Vagina (tissue), 2 donors: ENCODE measurements around the gene PCSK9. TPM values are rescaled to one million over a fixed set of nuclear protein-coding genes. Genes with fewer than 3 reads are reported as not detected.

Source experiments
- DNase-seq, 2 donors: peaks; one replicate each; pipeline ENCODE4 v3.0.0-alpha.2; 2017; ENCODE audit errors: extremely low spot score in 2 of 2
- H3K27ac ChIP-seq: fragments of 200-600 bp; sonication (generic); one replicate; pipeline ENCODE4 v1.5.1; 2019
- H3K27me3 ChIP-seq: fragments of 200-600 bp; sonication (generic); one replicate; pipeline ENCODE4 v1.5.1; 2019
- H3K36me3 ChIP-seq, 2 donors: fragments of 200-600 bp; sonication (generic); one replicate each; pipeline ENCODE4 v1.5.1; 2017 to 2019
- H3K4me1 ChIP-seq: fragments of 200-600 bp; sonication (generic); one replicate; pipeline ENCODE4 v1.5.1; 2019
- H3K4me3 ChIP-seq, 2 donors: fragments of 200-600 bp; sonication (generic); 1 replicate in 1 of 2; 2 replicates in 1 of 2; pipeline ENCODE4 v1.5.1; 2016 to 2019
- H3K9me3 ChIP-seq: fragments of 200-600 bp; sonication (generic); one replicate; pipeline ENCODE4 v1.5.1; 2019
- CTCF ChIP-seq, 3 experiments: fragments of 450-650 bp in 2 of 3; fragments of 200-600 bp in 1 of 3; sonication (generic) in 1 of 3; IDR thresholded peaks; one replicate each; pipeline ENCODE4 v1.5.1; 2017 to 2019; ENCODE audit warnings: antibody characterized with exemption in 3 of 3, mild to moderate bottlenecking in 2 of 3, moderate library complexity in 2 of 3
- POLR2A ChIP-seq, 2 donors: fragments of 450-650 bp; IDR thresholded peaks; one replicate each; pipeline ENCODE4 v1.6.1; 2017; ENCODE audit warnings: antibody characterized with exemption in 2 of 2, mild to moderate bottlenecking in 2 of 2, moderate library complexity in 2 of 2
- POLR2AphosphoS5 ChIP-seq, 2 donors: sonication (generic); formaldehyde crosslinking; IDR thresholded peaks; one replicate each; pipeline ENCODE4 v1.9.0; 2017; ENCODE audit warnings: antibody characterized with exemption in 2 of 2, mild to moderate bottlenecking in 2 of 2, low read depth in 1 of 2; ENCODE audit not compliant: insufficient read depth in 1 of 2
- intact Hi-C: fragments of 100-400 bp; cut with DNase I; formaldehyde crosslinking; loops from one replicate; pipeline ENCODE4 v1.15.1; 2023
- total RNA-seq: library from RNA; depleted of rRNA; stranded (reverse); fragments of >200 nt; gene quantifications from one replicate; pipeline ENCODE4 v1.2.3, GENCODE V29; 2016

PCSK9 gene
- total RNA-seq, 1 donor from 2014 or later, result 0.25 TPM

GRCh38 chr1:55061000-55061705, 21.8 kb downstream of the PCSK9 start:
- peaks cover 14% of the 10 kb centered on the region for H3K4me1 ChIP-seq
- no peak overlapping the region for H3K27ac ChIP-seq
- H3K9me3 ChIP-seq, result no peaks in the 10 kb centered on the region
- no peak overlapping the region for H3K4me3 ChIP-seq
- H3K36me3 ChIP-seq, result no peaks in the 10 kb centered on the region
- intact Hi-C loops, result no loop called here
- TF ChIP-seq POLR2A (IDR thresholded peaks at IDR 0.05) (no peak), POLR2AphosphoS5 (IDR thresholded peaks at IDR 0.05; ENCODE audit: insufficient read depth in 1 of 2, low read depth in 1 of 2) (no peak), CTCF (IDR thresholded peaks at IDR 0.05) (no peak)
- no peaks in the 10 kb centered on the region for H3K27me3 ChIP-seq
- DNase-seq, result peak in 1 of 2 donors; percentile 91

GRCh38 chr1:55061706-55062321, 22.5 kb downstream of the PCSK9 start:
- Histone ChIP-seq H3K9me3 (no peaks in the 10 kb centered on the region), H3K4me3 (no peak overlapping the region), H3K27me3 (no peaks in the 10 kb centered on the region), H3K27ac (no peak overlapping the region), H3K36me3 (no peaks in the 10 kb centered on the region), H3K4me1 (peaks cover 14% of the 10 kb centered on the region)
- no peak for DNase-seq
- TF ChIP-seq CTCF (IDR thresholded peaks at IDR 0.05) (no peak), POLR2A (IDR thresholded peaks at IDR 0.05) (no peak), POLR2AphosphoS5 (IDR thresholded peaks at IDR 0.05; ENCODE audit: insufficient read depth in 1 of 2, low read depth in 1 of 2) (no peak)
- intact Hi-C loops, result no loop called here

- Histone ChIP-seq H3K27me3 (no peaks in the 10 kb centered on the region), H3K36me3 (peaks cover 0 to 8% of the 10 kb centered on the region in 2 donors), H3K4me1 (peaks cover 14% of the 10 kb centered on the region), H3K27ac (no peak overlapping the region), H3K4me3 (no peak overlapping the region), H3K9me3 (no peaks in the 10 kb centered on the region)
- intact Hi-C loops, result no loop called here
- DNase-seq, result peak in 1 of 2 donors; percentile 95
- no peak for TF ChIP-seq CTCF (IDR thresholded peaks at IDR 0.05)
- no peak for TF ChIP-seq POLR2A (IDR thresholded peaks at IDR 0.05)
- no peak for TF ChIP-seq POLR2AphosphoS5 (IDR thresholded peaks at IDR 0.05; ENCODE audit: insufficient read depth in 1 of 2, low read depth in 1 of 2)
These were observed 23.6 kb downstream of the PCSK9 start for GRCh38 chr1:55062801-55063576.

- H3K4me1 ChIP-seq, result peaks cover 14% of the 10 kb centered on the region
- H3K36me3 ChIP-seq, result peaks cover 0 to 13% of the 10 kb centered on the region in 2 donors
- H3K9me3 ChIP-seq, result no peaks in the 10 kb centered on the region
- H3K27me3 ChIP-seq, result no peaks in the 10 kb centered on the region
- TF ChIP-seq POLR2A (IDR thresholded peaks at IDR 0.05) (no peak), POLR2AphosphoS5 (IDR thresholded peaks at IDR 0.05; ENCODE audit: insufficient read depth in 1 of 2, low read depth in 1 of 2) (no peak), CTCF (IDR thresholded peaks at IDR 0.05) (no peak)
- intact Hi-C loops, result no loop called here
- no peak overlapping the region for H3K27ac ChIP-seq
- H3K4me3 ChIP-seq, result no peak overlapping the region
- no peak for DNase-seq
These were observed 24.2 kb downstream of the PCSK9 start for GRCh38 chr1:55063577-55063942.
